HepG2 (cell line): ENCODE data around the gene GABBR2. TPM values are rescaled to one million over a fixed set of nuclear protein-coding genes. Genes with fewer than 3 reads are reported as not detected.

Experiments
- ATAC-seq: fragments of 200-7000 bp; cut with Tn5 transposase; 3 replicates; pipeline ENCODE4 v1.9.1; 2020; ENCODE audit warnings: mild to moderate bottlenecking, moderate library complexity
- BruUV-seq: library from RNA; stranded (reverse); fragments of 400-500 nt; replicated peaks from 2 replicates; lab custom pipeline; 2021; lab: Mats Ljungman, UMichigan
- CTCF ChIA-PET: fragments of 300-600 bp; formaldehyde crosslinking; extraction: SDS; loops from one replicate; lab custom pipeline; 2021; ENCODE audit warnings: low total read pairs, inconsistent platforms, low intra/inter-chr PET ratio; lab: Yijun Ruan, JAX
- POLR2A ChIA-PET: fragments of 350-600 bp; sonication (Branson Sonifier 250); formaldehyde crosslinking; loops from one replicate; lab custom pipeline; 2020; ENCODE audit warnings: antibody characterized with exemption, inconsistent platforms; lab: Yijun Ruan, JAX
- DNase-seq: peaks from one replicate; pipeline ENCODE4 v3.0.0-alpha.2; 2015; ENCODE audit warnings: low spot score
- FAIRE-seq: peaks from 3 replicates; lab custom pipeline; 2011; peaks lifted over from hg19 to GRCh38; lab: Jason Lieb, UNC
- H2AFZ ChIP-seq: one replicate; pipeline ENCODE4 v1.6.1; 2011; ENCODE audit warnings: low read length, inconsistent platforms
- H3K27ac ChIP-seq: fragments of 300-600 bp; 3 replicates; pipeline ENCODE4 v1.8.0; 2011; ENCODE audit warnings: mixed run types, mild to moderate bottlenecking, mixed read lengths, low read length, inconsistent platforms; ENCODE audit not compliant: insufficient read depth; ENCODE audit errors: extremely low read length
- H3K27me3 ChIP-seq, 2 experiments: fragments of 200-600 bp in 1 of 2; 2 replicates in 1 of 2; 3 replicates in 1 of 2; pipeline versions ENCODE4 v1.6.0 to v1.8.0; 2011; ENCODE audit warnings: low read length in 2 of 2, mild to moderate bottlenecking in 2 of 2, moderate library complexity in 2 of 2, inconsistent platforms in 1 of 2; ENCODE audit not compliant: insufficient read depth in 2 of 2, control insufficient read depth in 1 of 2
- H3K36me3 ChIP-seq, 2 experiments: fragments of 200-600 bp in 1 of 2; replicated peaks in 1 of 2; 2 replicates in 1 of 2; 3 replicates in 1 of 2; pipeline versions ENCODE4 v1.5.1 to v1.8.0; 2011; ENCODE audit warnings: low read length in 2 of 2, inconsistent platforms in 1 of 2; ENCODE audit not compliant: insufficient read depth in 2 of 2, control insufficient read depth in 1 of 2
- H3K4me1 ChIP-seq: 2 replicates; pipeline ENCODE4 v1.5.1; 2012; ENCODE audit warnings: low read length, inconsistent platforms; ENCODE audit not compliant: insufficient read depth
- H3K4me2 ChIP-seq: 2 replicates; pipeline ENCODE4 v1.6.0; 2011; ENCODE audit warnings: low read depth, low read length, inconsistent platforms
- H3K4me3 ChIP-seq, 3 experiments: fragments of 200-600 bp in 1 of 3; sonication (generic), shearing (Covaris generic) in 1 of 3; replicated peaks in 1 of 3; 2 replicates each; pipeline ENCODE4 v1.5.1; 2011 to 2016; ENCODE audit warnings: low read length in 3 of 3, inconsistent platforms in 2 of 3, low read depth in 2 of 3, mild to moderate bottlenecking in 2 of 3, control low read depth in 1 of 3, mixed read lengths in 1 of 3; ENCODE audit not compliant: insufficient read depth in 1 of 3
- H3K79me2 ChIP-seq: one replicate; pipeline ENCODE4 v1.6.1; 2011; ENCODE audit warnings: low read length, inconsistent platforms; ENCODE audit not compliant: insufficient read depth
- H3K9ac ChIP-seq: 2 replicates; pipeline ENCODE4 v1.6.0; 2011; ENCODE audit warnings: mild to moderate bottlenecking, low read depth, low read length, inconsistent platforms; ENCODE audit not compliant: insufficient read depth
- H3K9me3 ChIP-seq: 2 replicates; pipeline ENCODE4 v1.5.1; 2012; ENCODE audit warnings: mild to moderate bottlenecking, low read length
- H4K20me1 ChIP-seq: 2 replicates; pipeline ENCODE4 v1.6.0; 2011; ENCODE audit warnings: inconsistent platforms, mild to moderate bottlenecking, low read length, moderate library complexity; ENCODE audit not compliant: insufficient read depth
- ATF2 ChIP-seq: sonication (generic); formaldehyde crosslinking; IDR thresholded peaks from 2 replicates; pipeline ENCODE4 v1.4.0; 2020; ENCODE audit warnings: missing genetic modification reagents
- SYNCRIP ChIP-seq: fragments of 200-400 bp; formaldehyde crosslinking; IDR thresholded peaks from 2 replicates; pipeline ENCODE4 v1.6.1; 2018; ENCODE audit warnings: mild to moderate bottlenecking, low read depth, low read length; ENCODE audit not compliant: insufficient read depth
- YEATS2 ChIP-seq: sonication (generic); formaldehyde crosslinking; IDR thresholded peaks from 2 replicates; pipeline ENCODE4 v1.4.0; 2020; ENCODE audit warnings: missing genetic modification reagents, borderline replicate concordance
- ZFP37 ChIP-seq: sonication (generic); formaldehyde crosslinking; IDR thresholded peaks from 2 replicates; pipeline ENCODE4 v1.4.0; 2020; ENCODE audit warnings: missing genetic modification reagents, borderline replicate concordance
- ZNF547 ChIP-seq: sonication (generic); formaldehyde crosslinking; IDR thresholded peaks from 2 replicates; pipeline ENCODE4 v1.5.1; 2020; ENCODE audit warnings: mild to moderate bottlenecking, missing genetic modification reagents
- WGBS: methylation state at CpG from one replicate; pipeline ENCODE4 v1.1.6; 2017; ENCODE audit warnings: low lambda C conversion rate; 5-methylcytosine and 5-hydroxymethylcytosine counted together
- in situ Hi-C: cut with HindIII; loops from 2 replicates; pipeline ENCODE4 v1.10.0; 2017; ENCODE audit warnings: low pct_unique_long_range_greater_than_20kb; ENCODE audit not compliant: extremely low pct_ligation_motif_present
- intact Hi-C: fragments of 100-400 bp; cut with micrococcal nuclease; formaldehyde crosslinking; loops from one replicate; pipeline ENCODE4 v1.10.0; 2022; ENCODE audit not compliant: unreplicated experiment
- polyA plus RNA-seq, 8 experiments: library from polyadenylated mRNA; depleted of rRNA in 3 of 8; stranded (reverse) in 7 of 8; unstranded in 1 of 8; fragments of >200 nt; fragmentation: Illumina TruSeq in 4 of 8; extraction: Trizol in 4 of 8; gene quantifications; 2 replicates each; pipeline versions ENCODE4 v1.2.1 to v1.2.3, GENCODE V29; 2011 to 2016; ENCODE audit warnings: low read depth in 4 of 8, missing spikeins in 1 of 8, mixed read lengths in 1 of 8; ENCODE audit not compliant: insufficient read depth in 1 of 8
- total RNA-seq, 5 experiments: library from RNA; depleted of rRNA; stranded (reverse); fragments of >200 nt; fragmentation: Illumina TruSeq; extraction: Trizol; gene quantifications; 2 replicates each; pipeline ENCODE4 v1.2.3, GENCODE V29; 2016; ENCODE audit warnings: low read depth in 1 of 5
- TF ChIP-seq, protein P1 (sequence below): sonication (generic); formaldehyde crosslinking; IDR thresholded peaks from 2 replicates; pipeline ENCODE4 v1.4.0; 2020; ENCODE audit warnings: missing genetic modification reagents, borderline replicate concordance

Gene GABBR2
- total and polyA plus RNA-seq, 2 of the 13 experiments (the other 11 are each of a cell fraction or from before 2014, with no cell fraction given) = 0.02 TPM; not detected in 1

DNA sequence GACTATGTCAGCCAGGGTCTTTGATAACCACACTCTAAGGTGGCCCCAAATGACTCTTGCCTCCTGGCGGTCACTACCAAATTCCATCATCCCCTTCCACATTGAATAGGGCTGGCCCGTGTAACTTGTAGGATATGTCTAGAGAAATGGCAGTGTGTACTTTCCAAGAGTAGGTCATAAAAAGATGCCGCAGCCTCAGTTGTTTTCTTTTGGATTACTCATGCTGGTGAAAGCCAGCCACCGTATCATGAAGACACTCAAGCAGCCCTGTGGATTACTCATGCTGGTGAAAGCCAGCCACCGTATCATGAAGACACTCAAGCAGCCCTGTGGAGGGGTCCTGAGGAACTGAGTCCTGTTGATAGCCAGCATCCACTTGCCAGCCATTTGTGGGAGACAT, 281.2 kb downstream of the GABBR2 start:
- Histone ChIP-seq H3K27ac (no peak overlapping the region), H3K27me3 (no peaks in the 10 kb centered on the region; a peak in 1 of 5 replicates), H3K4me1 (no peaks in the 10 kb centered on the region), H4K20me1 (no peaks in the 10 kb centered on the region), H3K36me3 (no peaks in the 10 kb centered on the region), H3K9me3 (no peaks in the 10 kb centered on the region), H3K4me2 (no peak overlapping the region), H2AFZ (no peak overlapping the region), H3K9ac (no peak overlapping the region), H3K79me2 (no peaks in the 10 kb centered on the region), H3K4me3 (no peak overlapping the region)
- TF ChIP-seq ATF2 = no peak
- no peak for TF ChIP-seq ZNF547
- TF ChIP-seq, protein P1, sequence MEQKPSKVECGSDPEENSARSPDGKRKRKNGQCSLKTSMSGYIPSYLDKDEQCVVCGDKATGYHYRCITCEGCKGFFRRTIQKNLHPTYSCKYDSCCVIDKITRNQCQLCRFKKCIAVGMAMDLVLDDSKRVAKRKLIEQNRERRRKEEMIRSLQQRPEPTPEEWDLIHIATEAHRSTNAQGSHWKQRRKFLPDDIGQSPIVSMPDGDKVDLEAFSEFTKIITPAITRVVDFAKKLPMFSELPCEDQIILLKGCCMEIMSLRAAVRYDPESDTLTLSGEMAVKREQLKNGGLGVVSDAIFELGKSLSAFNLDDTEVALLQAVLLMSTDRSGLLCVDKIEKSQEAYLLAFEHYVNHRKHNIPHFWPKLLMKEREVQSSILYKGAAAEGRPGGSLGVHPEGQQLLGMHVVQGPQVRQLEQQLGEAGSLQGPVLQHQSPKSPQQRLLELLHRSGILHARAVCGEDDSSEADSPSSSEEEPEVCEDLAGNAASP (CRISPR knock-in tag) = no peak
- TF ChIP-seq SYNCRIP = no peak
- no peak for TF ChIP-seq ZFP37 (CRISPR knock-in tag)
- FAIRE-seq (no peak), ATAC-seq (no peak), DNase-seq (no peak)
- ChIA-PET CTCF (no interaction called here), POLR2A (no interaction called here)
- 13% methylated on average over 3 of the region's 5 CpGs for WGBS
- in situ Hi-C loops = no loop called here
- BruUV-seq = no TSS peak
- intact Hi-C loops = no loop called here

- intact Hi-C loops (no loop called here), in situ Hi-C loops (no loop called here)
- Histone ChIP-seq H3K4me2 (no peak overlapping the region), H3K36me3 (no peaks in the 10 kb centered on the region), H4K20me1 (no peaks in the 10 kb centered on the region), H3K9me3 (no peaks in the 10 kb centered on the region), H2AFZ (no peak overlapping the region), H3K4me1 (no peaks in the 10 kb centered on the region), H3K4me3 (no peak overlapping the region), H3K9ac (no peak overlapping the region), H3K79me2 (no peaks in the 10 kb centered on the region), H3K27ac (no peak overlapping the region), H3K27me3 (no peaks in the 10 kb centered on the region; a peak in 1 of 5 replicates)
- CTCF ChIA-PET = no interaction called here
- DNase-seq (no peak), FAIRE-seq (no peak), ATAC-seq (no peak)
- no peak for TF ChIP-seq YEATS2 (CRISPR knock-in tag)
- POLR2A ChIA-PET = no interaction called here
- BruUV-seq = no TSS peak
- 0% methylated on average over 3 of the region's 3 CpGs for WGBS
These were observed 283.7 kb downstream of the GABBR2 start for GRCh38 chr9:98425079-98425478.
